Fibroblast of skin of right quadriceps (primary cell): Measurements from ENCODE around the gene ELP6.
"Not testable (repeated sequence)": the region's sequence is repeated elsewhere in the genome, so short reads cannot be mapped to it uniquely, and the experiment has no call there.

Experiments used
- DNase-seq: peaks from one replicate; pipeline ENCODE4 v3.0.0-alpha.2; 2013

The ELP6 gene

DNA sequence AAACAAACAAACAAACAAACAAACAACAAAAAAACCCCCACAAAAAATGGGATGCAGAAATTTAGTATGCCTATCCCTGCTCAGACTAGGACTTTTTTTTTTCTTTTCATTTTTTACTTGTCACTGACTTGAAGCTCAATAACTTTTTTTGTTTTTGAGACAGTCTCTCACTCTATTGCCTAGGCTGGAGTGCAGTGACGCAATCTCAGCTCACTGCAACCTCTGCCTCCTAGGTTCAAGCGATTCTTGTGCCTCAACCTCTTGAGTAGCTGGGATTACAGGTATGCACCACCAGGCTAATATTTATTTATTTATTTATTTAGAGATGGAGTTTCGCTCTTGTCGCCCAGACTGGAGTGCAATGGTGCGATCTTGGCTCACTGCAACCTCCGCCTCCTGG lies 8.2 kb downstream of the ELP6 start:
- DNase-seq: not testable (repeated sequence)

DNA sequence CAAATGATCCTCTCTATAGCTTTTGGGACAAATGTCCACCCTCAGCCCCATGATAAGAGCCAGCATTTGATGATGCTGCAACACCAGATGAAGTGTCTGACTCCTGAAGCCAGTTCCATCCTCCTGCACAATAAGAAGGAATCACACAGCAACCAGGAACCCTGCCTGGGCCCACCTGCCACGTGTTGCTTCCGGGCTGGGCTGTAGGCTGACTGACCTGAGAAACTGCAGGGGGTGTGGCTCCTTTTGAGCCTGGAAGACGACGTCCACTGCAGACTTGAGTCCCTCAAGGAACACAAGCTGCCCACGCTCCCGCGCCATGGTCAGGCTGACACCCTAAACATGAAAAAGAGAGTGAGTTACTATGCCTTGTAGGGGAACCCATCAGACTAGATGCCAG lies 9.4 kb downstream of the ELP6 start:
- DNase-seq: no peak

DNA sequence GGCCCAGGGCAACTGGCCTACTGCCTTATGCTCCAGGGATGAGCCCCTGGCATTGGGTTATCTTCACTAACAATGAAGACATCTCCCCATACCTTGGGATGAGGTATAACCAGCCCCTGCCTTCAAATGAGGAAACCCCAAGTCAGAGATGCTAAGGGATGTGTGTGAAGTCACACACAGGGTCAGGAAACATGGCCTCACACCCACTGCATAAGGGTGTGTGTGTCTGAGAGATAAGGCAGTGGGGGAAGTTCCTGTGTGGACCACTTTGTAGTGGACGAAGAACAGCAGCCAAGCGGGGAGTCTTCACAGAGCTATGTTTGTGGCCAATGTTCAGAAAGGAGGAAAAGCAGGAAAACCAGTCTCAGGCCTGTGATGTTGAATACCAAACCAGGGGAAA lies 10.5 kb downstream of the ELP6 start:
- no peak for DNase-seq

DNA sequence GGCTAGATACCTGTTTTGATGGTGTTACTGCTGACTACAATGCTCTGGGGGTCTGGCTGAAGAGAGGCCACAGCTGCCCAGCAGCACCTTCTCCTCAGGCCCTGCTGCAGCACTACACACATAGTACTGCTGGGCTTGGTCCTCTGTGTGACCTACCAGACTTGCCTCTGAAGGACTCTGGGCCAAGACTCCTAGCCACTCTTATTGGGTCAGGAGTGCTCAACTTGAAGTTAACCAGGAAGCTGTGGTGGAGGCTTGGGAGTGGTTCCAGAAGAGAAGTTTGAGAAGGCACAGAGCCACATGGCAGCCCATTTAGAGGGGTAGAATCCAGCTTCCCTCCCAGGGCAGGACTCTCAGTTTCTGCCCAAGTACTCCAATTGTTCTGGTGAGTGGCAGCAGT lies 16.6 kb downstream of the ELP6 start:
- no peak for DNase-seq

DNA sequence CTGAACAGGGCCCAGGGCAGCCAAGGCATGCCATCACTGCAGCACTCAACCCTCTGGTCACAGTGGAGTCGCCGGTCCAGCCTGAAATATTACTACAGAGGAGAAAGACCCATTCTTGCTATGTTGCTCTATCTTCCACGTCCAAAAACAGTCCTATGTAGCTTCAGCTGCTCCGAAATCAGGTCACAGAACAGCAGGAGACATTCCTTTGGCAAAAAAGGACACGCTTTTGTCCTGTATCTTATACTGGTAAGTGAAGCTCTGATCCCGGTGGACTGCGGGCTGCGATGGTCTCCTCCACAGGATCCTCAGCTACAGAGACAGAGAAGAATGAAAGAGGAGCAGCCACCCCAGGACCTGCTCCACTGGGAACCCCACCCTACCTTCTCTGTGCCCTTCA lies 17.6 kb downstream of the ELP6 start:
- DNase-seq: no peak

DNA sequence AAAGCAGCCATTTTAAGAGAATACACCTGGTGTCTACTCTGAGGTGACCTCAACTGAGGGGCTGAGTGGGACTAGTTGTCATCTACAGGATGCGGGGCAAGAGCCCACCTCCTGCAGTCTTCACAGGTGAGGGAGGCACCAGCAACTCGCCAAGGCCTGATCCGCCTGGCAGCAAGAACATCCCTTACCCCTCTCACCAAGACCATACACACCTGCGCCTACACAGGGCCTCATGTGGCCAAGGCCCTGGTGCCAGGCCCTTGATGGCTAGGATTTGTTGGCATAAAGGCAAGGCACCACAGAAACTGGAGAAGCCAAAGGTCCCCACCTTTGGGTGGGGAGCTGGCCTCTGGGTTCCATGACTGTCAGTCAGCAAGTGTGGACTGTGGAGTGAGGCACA lies 18.4 kb downstream of the ELP6 start:
- DNase-seq: no peak

DNA sequence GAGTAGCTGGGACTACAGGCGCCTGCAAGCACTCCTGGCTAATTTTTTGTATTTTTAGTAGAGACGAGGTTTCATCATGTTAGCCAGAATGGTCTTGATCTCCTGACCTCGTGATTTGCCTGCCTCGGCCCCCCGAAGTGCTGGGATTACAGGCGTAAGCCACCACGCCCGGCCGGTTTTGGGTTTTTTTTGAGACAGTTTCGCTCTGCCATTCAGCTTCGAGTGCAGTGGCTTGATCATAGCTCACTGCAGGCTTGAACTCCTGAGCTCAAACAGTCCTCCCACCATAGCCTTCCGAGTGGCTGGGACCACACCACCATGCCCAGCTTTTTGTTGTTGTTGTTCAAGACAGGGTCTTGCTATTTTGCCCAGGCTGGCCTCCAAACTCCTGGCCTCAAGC lies 21.7 kb downstream of the ELP6 start:
- DNase-seq: no peak

DNA sequence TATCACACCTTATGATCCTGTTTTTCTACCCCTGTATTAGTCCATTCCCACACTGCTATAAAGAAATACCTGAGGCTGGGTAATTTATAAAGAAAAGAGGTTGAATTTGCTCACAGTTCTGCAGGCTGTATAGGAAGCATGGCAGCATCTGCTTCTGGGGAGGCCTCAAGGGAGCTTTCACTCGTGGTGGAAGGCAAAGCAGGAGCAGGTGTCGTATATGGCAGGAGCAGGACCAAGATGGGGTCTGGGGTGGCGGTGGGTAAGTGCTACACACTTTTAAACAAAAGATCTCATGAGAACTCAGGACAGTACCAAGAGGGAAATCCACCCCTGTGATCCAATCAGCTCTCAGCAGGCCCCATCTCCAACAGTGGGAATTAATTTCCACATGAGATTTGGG lies 22.3 kb downstream of the ELP6 start:
- DNase-seq: no peak

DNA sequence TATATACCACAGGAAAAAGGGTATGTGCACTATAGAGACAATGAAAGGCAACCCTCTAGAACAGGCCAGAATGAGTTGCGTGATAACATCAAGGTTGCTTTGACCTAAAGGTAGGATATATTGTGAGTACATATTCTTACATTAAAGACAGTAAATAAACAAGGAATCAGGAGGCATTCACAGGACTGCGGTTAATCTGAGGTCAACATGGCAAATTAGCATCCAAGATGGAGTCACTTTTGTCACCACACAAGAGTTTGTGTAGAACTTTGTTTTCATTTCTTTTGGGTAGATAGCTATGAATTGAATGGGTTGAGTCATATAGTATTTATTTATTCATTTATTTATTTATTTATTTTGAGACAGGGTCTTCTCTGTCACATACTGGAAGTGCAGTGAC lies 26.2 kb downstream of the ELP6 start:
- no peak for DNase-seq

DNA sequence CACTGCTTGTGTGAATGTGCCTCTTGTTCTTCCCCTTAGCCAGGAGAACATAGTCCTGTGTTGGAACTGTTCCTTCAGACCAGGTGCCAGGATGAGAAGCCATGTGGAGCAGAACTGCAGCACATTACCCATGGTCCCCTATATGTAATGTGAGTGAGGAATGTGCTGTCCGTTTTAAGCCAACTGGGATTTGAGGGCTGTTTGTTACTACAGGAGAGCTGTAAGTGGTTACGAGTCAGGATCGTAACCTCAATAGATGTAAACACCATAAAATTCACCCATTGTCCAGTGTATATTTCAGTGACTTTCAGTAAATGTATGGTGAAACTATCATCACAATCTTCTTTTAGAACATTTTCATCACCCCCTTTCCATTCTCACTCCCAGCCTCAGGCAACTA lies 27.7 kb downstream of the ELP6 start:
- DNase-seq: peak; percentile 20

DNA sequence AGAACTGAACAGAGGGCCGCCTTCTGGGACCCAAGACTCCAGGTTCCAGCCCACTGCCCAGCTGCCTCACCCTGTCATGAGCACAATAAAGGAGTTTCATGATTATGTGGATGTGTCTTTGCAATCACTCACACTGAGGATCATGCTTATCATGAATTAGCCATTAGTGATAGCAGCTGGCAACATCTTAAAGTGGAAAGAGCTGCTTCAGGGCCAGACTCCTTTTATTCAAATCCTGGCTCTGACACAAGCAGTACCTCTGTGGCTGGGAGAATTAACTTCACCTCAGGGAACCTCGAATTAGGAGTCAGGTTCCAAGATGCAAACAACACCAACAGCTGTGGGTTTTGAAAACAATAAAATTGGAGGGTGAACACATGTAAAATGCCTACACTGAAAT lies 31.1 kb downstream of the ELP6 start:
- no peak for DNase-seq

DNA sequence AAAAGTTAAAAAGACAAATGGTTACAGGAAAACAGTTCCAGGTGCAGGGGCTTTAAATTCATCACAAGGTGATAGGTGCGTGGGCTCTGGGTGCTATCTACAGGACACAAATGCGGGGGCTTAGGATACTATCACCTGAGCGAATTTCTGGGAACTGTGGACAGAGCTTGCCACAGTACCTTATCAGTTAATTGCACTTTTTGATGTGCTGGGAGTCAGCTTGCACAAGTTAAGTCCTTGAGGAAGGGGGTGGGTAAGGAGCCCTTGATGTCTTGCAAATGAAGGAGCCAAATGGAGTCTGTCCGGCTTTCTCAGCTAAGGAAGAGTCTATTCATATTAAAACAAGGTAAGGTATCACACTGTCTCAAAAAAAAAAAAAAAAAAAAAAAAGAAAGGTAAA lies 31.7 kb downstream of the ELP6 start:
- not testable (repeated sequence) for DNase-seq

DNA sequence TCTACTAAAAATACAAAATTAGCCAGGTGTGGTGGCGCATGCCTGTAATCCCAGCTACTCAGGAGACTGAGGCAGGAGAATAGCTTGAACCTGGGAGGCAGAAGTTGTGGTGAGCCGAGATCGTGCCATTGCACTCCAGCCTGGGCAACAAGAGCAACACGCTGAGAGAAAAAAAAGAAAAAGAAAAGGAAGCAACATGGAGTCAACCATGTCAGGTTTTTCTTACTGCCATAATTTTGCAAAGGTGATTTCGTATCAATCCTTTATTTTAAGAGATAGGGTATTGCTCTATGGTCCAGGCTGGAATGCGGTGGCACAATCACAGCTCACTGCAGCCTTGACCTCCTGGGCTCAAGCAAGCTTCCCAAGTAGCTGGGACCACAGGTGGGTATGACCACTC lies 33.2 kb downstream of the ELP6 start:
- not testable (repeated sequence) for DNase-seq

DNA sequence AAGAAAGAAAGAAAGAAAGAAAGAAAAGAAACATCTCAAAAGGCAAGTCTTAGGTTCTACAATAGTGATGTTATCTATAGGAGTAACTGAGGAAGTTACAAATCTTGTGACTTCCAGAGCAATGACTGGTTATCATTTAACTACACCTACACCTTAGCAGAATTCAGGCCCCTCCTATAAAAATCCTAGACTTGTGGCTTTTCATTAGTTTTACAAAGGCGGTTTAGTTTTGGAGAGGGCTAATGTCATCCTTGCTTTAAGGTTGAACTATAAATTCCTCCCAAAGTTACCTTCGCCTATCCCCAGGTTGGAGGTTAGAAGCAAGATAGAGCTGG lies 33.7 kb downstream of the ELP6 start:
- no peak for DNase-seq

DNA sequence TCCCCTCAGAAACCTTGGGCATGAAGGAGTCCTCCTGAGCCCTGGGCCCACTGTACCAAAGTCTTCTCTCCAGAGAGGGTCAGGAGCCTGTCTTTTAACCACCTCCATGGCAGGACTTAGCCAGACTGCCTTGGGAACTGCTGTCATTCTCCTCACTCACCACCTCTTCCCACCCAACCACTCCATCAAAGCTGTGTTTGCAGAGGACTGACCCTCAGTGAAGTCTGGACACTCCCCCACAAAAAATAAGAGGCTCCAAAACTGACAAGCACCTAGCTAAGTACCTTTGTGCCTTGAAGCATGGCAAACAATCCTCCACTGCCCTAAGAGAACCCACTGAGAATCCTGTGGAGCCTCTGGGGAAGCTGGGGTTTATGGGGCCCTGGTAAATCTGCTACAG lies 35.5 kb downstream of the ELP6 start:
- no peak for DNase-seq

DNA sequence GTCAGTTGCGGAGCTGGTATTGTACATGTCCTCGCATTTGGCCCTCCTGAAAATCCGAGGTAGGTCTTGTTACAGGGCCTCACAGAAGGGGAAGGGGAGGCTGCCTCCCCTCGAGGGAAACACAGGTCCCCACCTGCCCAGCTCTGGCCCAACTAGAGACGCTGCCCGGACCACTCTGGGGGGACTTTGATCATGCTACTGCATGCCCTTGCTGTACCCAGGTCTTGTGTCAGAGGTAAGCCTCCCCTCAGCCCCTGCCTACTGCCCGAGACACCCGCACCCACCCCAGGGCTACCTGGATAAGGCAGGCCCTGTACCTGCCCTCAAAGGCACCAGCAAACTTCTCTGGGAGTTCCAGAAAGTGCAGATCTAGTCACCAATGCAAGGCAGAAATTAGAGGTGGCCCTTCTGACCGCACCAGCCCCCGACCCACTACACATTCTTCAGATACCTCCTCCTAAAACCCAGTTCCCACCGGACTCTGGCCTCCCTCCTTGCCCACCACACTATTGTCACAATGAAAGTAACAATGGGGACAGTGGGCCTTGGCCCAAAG lies 36.8 kb downstream of the ELP6 start:
- no peak for DNase-seq

DNA sequence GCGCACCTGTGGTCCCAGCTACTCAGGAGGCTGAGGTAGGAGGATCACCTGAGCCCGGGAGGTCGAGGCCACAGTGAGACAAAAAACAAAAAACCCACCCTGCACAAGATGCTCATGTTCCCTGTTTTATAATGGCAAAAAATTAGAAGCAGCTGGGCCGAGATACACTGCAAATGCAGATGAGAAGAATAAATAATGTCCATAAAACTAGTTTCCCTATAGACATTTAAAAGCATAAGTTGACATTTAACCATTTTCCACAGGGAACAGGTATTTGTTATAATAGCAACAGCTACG lies 37.2 kb downstream of the ELP6 start:
- no peak for DNase-seq

DNA sequence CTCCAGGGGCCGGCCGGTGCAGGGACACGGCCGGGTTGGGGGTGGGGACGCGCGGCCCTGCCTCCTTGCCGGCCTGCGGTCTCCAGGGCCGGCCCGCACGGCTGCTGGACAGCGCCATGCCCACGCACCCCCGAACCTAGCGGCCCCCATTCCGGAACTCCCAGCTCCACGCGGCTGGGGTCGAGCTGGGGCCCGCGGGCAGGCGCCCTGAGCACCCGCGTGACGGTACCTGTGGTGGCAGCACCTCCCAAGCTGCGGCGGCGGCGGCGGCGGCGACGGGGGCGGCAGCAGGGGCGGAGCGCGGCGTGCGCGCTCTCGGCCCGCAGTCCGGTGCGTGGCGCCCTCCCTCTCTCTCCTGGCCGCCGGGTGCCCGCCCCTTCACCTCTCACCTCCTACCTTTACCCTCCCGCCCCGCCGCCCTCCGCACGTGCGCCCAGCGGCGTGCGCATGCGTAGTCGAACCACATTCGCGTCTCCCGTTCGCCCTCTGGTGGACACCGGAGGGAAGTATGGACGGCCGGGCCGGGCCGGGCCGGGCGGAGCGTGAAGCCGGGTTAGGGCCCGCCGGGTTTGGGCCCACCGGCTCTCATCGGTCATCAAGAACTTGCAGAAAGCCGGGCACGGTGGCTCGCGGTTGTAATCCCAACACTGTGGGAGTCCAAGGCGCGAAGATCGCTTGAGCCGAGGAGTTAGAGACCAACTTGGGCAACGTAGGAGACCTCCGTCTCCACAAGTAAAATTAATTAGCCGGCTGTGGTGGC lies 37.8 kb downstream of the ELP6 start, which contains the start of gene SCAP:
SCAP (minus strand) TSS at position 372 of the 760 bp plus-strand sequence. CDS start 32,948 bp downstream, outside the sequence.
- DNase-seq: peak; percentile 77

DNA sequence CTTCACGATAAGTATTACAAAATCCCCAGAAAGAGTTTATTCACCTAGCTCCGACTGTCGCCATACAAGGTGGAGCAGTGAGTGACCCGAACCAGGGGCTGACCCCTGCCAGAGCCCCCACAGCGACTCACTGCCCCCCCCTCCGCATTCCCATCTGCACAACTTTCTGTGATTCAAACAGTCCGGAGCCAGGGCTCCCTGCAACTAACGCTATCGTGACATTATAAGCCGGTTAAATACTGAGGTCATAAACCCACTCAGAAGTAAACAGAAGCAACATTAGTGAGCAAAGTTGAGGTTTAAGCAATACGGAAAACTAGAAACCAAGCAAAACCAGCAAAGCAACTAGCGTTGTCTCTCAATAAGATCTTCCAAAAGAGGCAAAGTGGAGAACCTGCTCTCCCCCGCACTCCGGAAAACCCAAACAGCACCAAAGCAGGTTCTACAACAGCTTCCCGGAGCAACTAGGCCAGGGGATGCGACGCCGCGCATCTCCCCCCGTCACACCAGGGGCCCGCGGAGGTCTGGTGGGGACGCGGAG lies 38.4 kb downstream of the ELP6 start:
- peak; percentile 5 for DNase-seq

DNA sequence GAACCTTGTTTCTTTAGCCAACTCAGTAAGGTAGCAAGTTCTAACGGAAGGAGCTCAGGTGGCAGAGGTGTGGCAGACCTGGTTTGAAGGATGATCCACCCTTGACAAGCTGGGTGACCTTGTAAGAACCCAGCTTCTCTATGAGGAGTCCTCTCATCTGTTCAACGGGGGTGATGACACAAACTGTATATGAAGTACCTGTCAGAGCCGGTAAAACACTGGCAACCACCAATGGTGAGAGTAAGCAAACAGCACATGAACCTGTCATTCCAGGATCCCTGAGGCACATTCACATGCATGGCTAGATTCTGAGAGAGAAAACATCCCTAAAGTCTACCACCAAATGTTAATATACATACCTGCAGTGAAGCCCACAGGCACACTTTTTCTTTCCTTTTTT lies 40.1 kb downstream of the ELP6 start:
- DNase-seq: no peak

DNA sequence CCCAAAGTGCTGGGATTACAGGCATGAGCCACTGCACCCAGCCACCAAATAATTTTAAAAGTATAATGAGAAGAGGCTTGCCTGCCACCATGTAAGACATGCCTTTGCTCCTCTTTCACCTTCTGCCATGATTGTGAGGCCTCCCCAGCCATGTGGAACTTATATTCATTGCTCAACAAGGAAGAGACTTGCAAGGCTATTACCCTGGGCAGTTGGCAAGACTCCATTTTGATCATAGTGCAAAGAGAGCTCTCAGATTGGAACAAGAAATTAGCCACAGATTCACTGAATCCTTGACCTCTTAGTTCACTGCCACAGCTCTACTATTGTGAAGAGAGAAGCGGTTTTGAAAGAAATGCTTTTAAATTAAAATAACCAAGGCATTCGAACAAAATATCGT lies 43.9 kb downstream of the ELP6 start:
- no peak for DNase-seq

DNA sequence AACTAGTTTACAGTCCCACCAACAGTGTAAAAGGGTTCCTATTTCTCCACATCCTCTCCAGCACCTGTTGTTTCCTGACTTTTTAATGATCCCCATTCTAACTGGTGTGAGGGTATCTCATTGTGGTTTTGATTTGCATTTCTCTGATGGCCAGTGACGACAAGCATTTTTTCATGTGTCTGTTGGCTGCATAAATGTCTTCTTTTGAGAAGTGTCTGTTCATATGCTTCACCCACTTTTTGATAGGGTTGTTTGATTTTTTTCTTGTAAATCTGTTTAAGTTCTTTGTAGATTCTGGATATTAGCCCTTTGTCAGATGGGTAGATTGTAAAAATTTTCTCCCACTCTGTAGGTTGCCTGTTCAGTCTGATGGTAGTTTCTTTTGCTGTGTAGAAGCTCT lies 45.2 kb downstream of the ELP6 start:
- DNase-seq: not testable (repeated sequence)

DNA sequence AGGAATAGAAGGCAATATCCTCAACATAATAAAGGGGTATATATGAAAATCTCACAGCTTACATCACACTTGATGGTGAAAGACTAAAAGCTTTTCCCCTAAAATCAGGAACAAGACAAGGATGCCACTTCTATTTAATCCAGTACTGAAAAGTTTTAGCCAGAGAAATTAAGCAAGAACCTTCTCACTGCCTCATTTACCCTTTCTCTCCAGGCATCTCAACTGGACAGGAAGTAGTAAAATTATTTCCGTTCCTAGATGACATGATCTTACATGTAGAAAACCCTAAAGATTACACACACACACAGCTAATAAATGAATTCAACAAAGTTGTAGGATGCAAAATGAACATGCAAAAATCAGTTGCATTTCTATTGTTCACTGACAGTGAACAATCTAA lies 48.9 kb downstream of the ELP6 start:
- DNase-seq: no peak

DNA sequence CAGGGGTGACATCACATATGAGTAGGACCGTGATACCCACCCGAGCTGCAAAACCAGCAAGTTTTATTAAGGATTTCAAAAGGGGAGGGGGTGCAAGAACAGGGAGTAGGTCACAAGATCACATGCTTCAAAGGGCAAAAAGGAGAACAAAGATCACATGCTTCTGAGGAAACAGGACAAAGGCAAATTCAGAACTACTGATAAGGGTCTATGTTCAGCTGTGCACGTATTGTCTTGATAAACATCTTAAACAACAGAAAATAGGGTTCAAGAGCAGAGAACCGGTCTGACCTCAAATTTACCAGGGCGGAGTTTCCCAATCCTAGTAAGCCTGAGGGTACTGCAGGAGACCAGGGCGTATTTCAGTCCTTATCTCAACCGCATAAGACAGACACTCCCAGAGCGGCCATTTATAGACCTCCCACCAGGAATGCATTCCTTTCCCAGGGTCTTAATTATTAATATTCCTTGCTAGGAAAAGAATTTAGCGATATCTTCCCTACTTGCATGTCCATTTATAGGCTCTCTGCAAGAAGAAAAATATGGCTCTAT lies 53.9 kb downstream of the ELP6 start:
- DNase-seq: not testable (repeated sequence)

DNA sequence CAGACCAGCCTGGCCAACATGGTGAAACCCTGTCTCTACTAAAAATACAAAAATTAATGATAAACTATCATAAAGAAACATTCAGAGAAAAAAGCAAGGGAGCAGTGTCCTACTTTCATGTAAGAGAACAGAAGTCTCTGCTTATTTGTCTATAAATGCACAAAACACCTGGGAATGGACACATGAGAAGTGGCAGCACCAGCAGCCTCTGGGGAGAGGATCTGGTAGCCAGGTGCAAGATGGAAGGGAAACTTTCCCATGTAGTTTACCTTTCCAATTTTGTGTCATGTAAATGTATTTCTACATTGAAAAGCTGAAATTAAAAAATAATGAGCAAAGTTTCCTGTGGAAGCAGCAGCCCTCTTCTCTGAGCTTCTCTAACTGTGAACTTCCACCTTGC lies 56.5 kb downstream of the ELP6 start:
- DNase-seq: no peak
